Measurements from ENCODE around the gene LRRC4B. TPM values are rescaled to one million over a fixed set of nuclear protein-coding genes. Genes with fewer than 3 reads are reported as not detected.
A peak's percentile ranks its signal among the peaks of the same experiment; 100 is the strongest.

LRRC4B gene
- total and polyA plus RNA-seq, 2 donors (not counting 1 experiment from before 2014, with no cell fraction given): 0.02 to 0.17 TPM

GRCh38 chr19:50549927-50550593, 18.2 kb downstream of the LRRC4B start:
- H3K4me2 ChIP-seq (ENCODE audit: extremely low read depth, insufficient read depth, low read length): no peak overlapping the region
- no peaks in the 10 kb centered on the region for H3K9me3 ChIP-seq (ENCODE audit: control insufficient read depth, insufficient read depth, low read depth, low read length)

GRCh38 chr19:50549059-50549926, 18.9 kb downstream of the LRRC4B start:
- H2AFZ ChIP-seq (ENCODE audit: low read length): no peak overlapping the region
- H3K27me3 ChIP-seq (ENCODE audit: control insufficient read depth, insufficient read depth, low read length): no peaks in the 10 kb centered on the region
- H3K4me2 ChIP-seq (ENCODE audit: extremely low read depth, insufficient read depth, low read length): no peak overlapping the region
- no peaks in the 10 kb centered on the region for H3K36me3 ChIP-seq (ENCODE audit: control insufficient read depth, insufficient read depth, low read length)
- no peaks in the 10 kb centered on the region for H3K79me2 ChIP-seq (ENCODE audit: control insufficient read depth, insufficient read depth, low read length)
- TF ChIP-seq CTCF (conservative IDR thresholded peaks at IDR 0.05 in 1 of 2, IDR thresholded peaks at IDR 0.05 in 1 of 2; ENCODE audit: low read depth in 1 of 2, low read length in 2 of 2): no peak
- TF ChIP-seq EZH2 (IDR thresholded peaks at IDR 0.05; ENCODE audit: low read length, missing control alignments): no peak
- H4K20me1 ChIP-seq (ENCODE audit: control insufficient read depth, extremely low read depth, insufficient read depth, low read length): no peaks in the 10 kb centered on the region
- H3K9me3 ChIP-seq (ENCODE audit: control insufficient read depth, insufficient read depth, low read depth, low read length): no peaks in the 10 kb centered on the region
- no peak overlapping the region for H3K9ac ChIP-seq (ENCODE audit: insufficient read depth, low read length)
- no peak for DNase-seq (ENCODE audit: low read depth in 2 of 2)
- H3K4me1 ChIP-seq (ENCODE audit: control insufficient read depth, extremely low read depth, insufficient read depth, low read length): no peaks in the 10 kb centered on the region
- no peak overlapping the region for H3K27ac ChIP-seq (ENCODE audit: insufficient read depth, low read length)
- no peak overlapping the region for H3K4me3 ChIP-seq (replicated peaks in 1 of 4; ENCODE audit: control extremely low read depth in 1 of 4, insufficient read depth in 1 of 4, low read depth in 3 of 4, low read length in 4 of 4)

More at GRCh38 chr19:50549927-50550593, 18.2 kb downstream of the LRRC4B start:
- Histone ChIP-seq H4K20me1 (ENCODE audit: control insufficient read depth, extremely low read depth, insufficient read depth, low read length) (no peaks in the 10 kb centered on the region), H3K27me3 (ENCODE audit: control insufficient read depth, insufficient read depth, low read length) (no peaks in the 10 kb centered on the region), H3K79me2 (ENCODE audit: control insufficient read depth, insufficient read depth, low read length) (no peaks in the 10 kb centered on the region), H3K9ac (ENCODE audit: insufficient read depth, low read length) (no peak overlapping the region), H3K4me3 (replicated peaks in 1 of 4; ENCODE audit: control extremely low read depth in 1 of 4, insufficient read depth in 1 of 4, low read depth in 3 of 4, low read length in 4 of 4) (no peak overlapping the region), H3K27ac (ENCODE audit: insufficient read depth, low read length) (no peak overlapping the region), H3K36me3 (ENCODE audit: control insufficient read depth, insufficient read depth, low read length) (no peaks in the 10 kb centered on the region), H3K4me1 (ENCODE audit: control insufficient read depth, extremely low read depth, insufficient read depth, low read length) (no peaks in the 10 kb centered on the region), H2AFZ (ENCODE audit: low read length) (no peak overlapping the region)
- DNase-seq (ENCODE audit: low read depth in 2 of 2): no peak
- TF ChIP-seq EZH2 (IDR thresholded peaks at IDR 0.05; ENCODE audit: low read length, missing control alignments) (peak; percentile 59), CTCF (conservative IDR thresholded peaks at IDR 0.05 in 1 of 2, IDR thresholded peaks at IDR 0.05 in 1 of 2; ENCODE audit: low read depth in 1 of 2, low read length in 2 of 2) (no peak)

Data from fibroblast of lung (primary cell).